HG03103 (cell line): ENCODE results near the gene BANK1.

Experiments
- ATAC-seq: cut with Tn5 transposase; IDR thresholded peaks from one replicate; pipeline ENCODE4 v1.9.1; 2021; ENCODE audit warnings: low read depth; ENCODE audit not compliant: unreplicated experiment

The BANK1 gene

GRCh38 chr4:101993842-101994775 lies 203.6 kb downstream of the BANK1 start:
- ATAC-seq, result no peak

GRCh38 chr4:102007959-102008425 lies 217.5 kb downstream of the BANK1 start:
- ATAC-seq, result peak; percentile 87

- ATAC-seq, result no peak
Observed at GRCh38 chr4:102008711-102009110, 218.2 kb downstream of the BANK1 start.

GRCh38 chr4:102022343-102022742 lies 231.8 kb downstream of the BANK1 start:
- no peak for ATAC-seq

GRCh38 chr4:102027961-102028360 lies 237.4 kb downstream of the BANK1 start:
- ATAC-seq, result no peak

GRCh38 chr4:102031406-102031805 lies 240.9 kb downstream of the BANK1 start:
- ATAC-seq, result no peak

GRCh38 chr4:102036016-102036415 lies 245.5 kb downstream of the BANK1 start:
- no peak for ATAC-seq

- no peak for ATAC-seq
Observed at GRCh38 chr4:102036619-102037376, 246.3 kb downstream of the BANK1 start.

GRCh38 chr4:102037566-102037965 lies 247.0 kb downstream of the BANK1 start:
- no peak for ATAC-seq

GRCh38 chr4:102042871-102043802 lies 252.6 kb downstream of the BANK1 start:
- no peak for ATAC-seq

- no peak for ATAC-seq
Observed at GRCh38 chr4:102047616-102048015, 257.1 kb downstream of the BANK1 start.

- no peak for ATAC-seq
Observed at GRCh38 chr4:102055805-102056204, 265.3 kb downstream of the BANK1 start.

GRCh38 chr4:102057122-102057521 lies 266.6 kb downstream of the BANK1 start:
- no peak for ATAC-seq

GRCh38 chr4:102061133-102061532 lies 270.6 kb downstream of the BANK1 start:
- peak; percentile 57 for ATAC-seq

- ATAC-seq, result no peak
Observed at GRCh38 chr4:102064747-102065442, 274.4 kb downstream of the BANK1 start.

- no peak for ATAC-seq
Observed at GRCh38 chr4:102076622-102077021, 286.1 kb downstream of the BANK1 start.

- no peak for ATAC-seq
Observed at GRCh38 chr4:102080184-102080583, 289.7 kb downstream of the BANK1 start.

- ATAC-seq, result no peak
Observed at GRCh38 chr4:102089850-102090621, 299.5 kb downstream of the BANK1 start.

GRCh38 chr4:102091656-102092055 lies 301.1 kb downstream of the BANK1 start:
- no peak for ATAC-seq
